Endodermal cell (in vitro differentiated cells): ENCODE results near the gene SAMD10. TPM values are rescaled to one million over a fixed set of nuclear protein-coding genes. Genes with fewer than 3 reads are reported as not detected.
"Not testable (repeated sequence)": the region's sequence is repeated elsewhere in the genome, so short reads cannot be mapped to it uniquely, and the experiment has no call there.

ENCODE experiments used
- DNase-seq: peaks from one replicate; pipeline ENCODE4 v3.0.0-alpha.2; 2017
- H3K27ac ChIP-seq: 2 replicates; pipeline ENCODE4 v1.5.1; 2013; ENCODE audit warnings: mild to moderate bottlenecking, low read depth, low read length, moderate library complexity
- H3K27me3 ChIP-seq: 2 replicates; pipeline ENCODE4 v1.6.1; 2013; ENCODE audit warnings: mild to moderate bottlenecking, low read length, moderate library complexity; ENCODE audit not compliant: insufficient read depth, control insufficient read depth, poor library complexity, severe bottlenecking
- H3K36me3 ChIP-seq: 2 replicates; pipeline ENCODE4 v1.7.0; 2013; ENCODE audit warnings: mild to moderate bottlenecking, low read length, moderate library complexity; ENCODE audit not compliant: control insufficient read depth, insufficient read depth
- H3K4me1 ChIP-seq: one replicate; pipeline ENCODE4 v1.7.0; 2013; ENCODE audit warnings: low read length; ENCODE audit not compliant: control insufficient read depth, insufficient read depth
- H3K4me3 ChIP-seq: 2 replicates; pipeline ENCODE4 v1.5.1; 2013; ENCODE audit warnings: mild to moderate bottlenecking, low read length, moderate library complexity
- H3K9ac ChIP-seq: 2 replicates; pipeline ENCODE4 v1.6.1; 2013; ENCODE audit warnings: mild to moderate bottlenecking, low read length, moderate library complexity; ENCODE audit not compliant: poor library complexity, severe bottlenecking; ENCODE audit errors: extremely low read depth
- H3K9me3 ChIP-seq: 2 replicates; pipeline ENCODE4 v1.6.1; 2013; ENCODE audit warnings: mild to moderate bottlenecking, low read length, moderate library complexity; ENCODE audit not compliant: control insufficient read depth
- H3K27ac Mint-ChIP-seq: 2 replicates; pipeline ENCODE4 v1.8.0; 2020; ENCODE audit warnings: mixed read lengths
- H3K27me3 Mint-ChIP-seq: 2 replicates; pipeline ENCODE4 v1.8.0; 2021; ENCODE audit warnings: mild to moderate bottlenecking, mixed read lengths; ENCODE audit not compliant: insufficient read depth
- H3K36me3 Mint-ChIP-seq: 2 replicates; pipeline ENCODE4 v1.8.0; 2020; ENCODE audit warnings: low read depth, mixed read lengths
- H3K4me1 Mint-ChIP-seq: 2 replicates; pipeline ENCODE4 v1.8.0; 2020; ENCODE audit warnings: mixed read lengths
- H3K4me3 Mint-ChIP-seq: 2 replicates; pipeline ENCODE4 v1.8.0; 2020; ENCODE audit warnings: mild to moderate bottlenecking, moderate library complexity, mixed read lengths
- H3K9me3 Mint-ChIP-seq: 2 replicates; pipeline ENCODE4 v1.8.0; 2020; ENCODE audit warnings: mild to moderate bottlenecking, mixed read lengths
- WGBS, 2 experiments: methylation state at CpG; one replicate each; pipeline versions ENCODE4 v1.1.5 to v1.1.7; 2013; ENCODE audit warnings: missing lambda C conversion rate in 2 of 2, mixed read lengths in 1 of 2; ENCODE audit not compliant: insufficient coverage in 1 of 2, insufficient read length in 1 of 2; 5-methylcytosine and 5-hydroxymethylcytosine counted together
- total RNA-seq, 2 donors: library from RNA; stranded (reverse); fragmentation: NEBNext Ultra II Directional in 1 of 2; extraction: Animal tissue kit (Norgen Biotek cat#: 25700) in 1 of 2; gene quantifications; 2 replicates in 1 of 2; 3 replicates in 1 of 2; pipeline ENCODE4 v1.2.1, GENCODE V29; 2021
- TF ChIP-seq, protein P1 (sequence below): fragments of 200-600 bp; sonication (generic); conservative IDR thresholded peaks from 2 replicates; pipeline ENCODE4 v1.5.0; 2021; ENCODE audit warnings: antibody characterized with exemption, mild to moderate bottlenecking

Gene SAMD10
- total RNA-seq, 2 donors from 2014 or later: 5.6 to 6.0 TPM

GRCh38 chr20:63932606-63933160, 46.8 kb downstream of the SAMD10 start:
- no peaks in the 10 kb centered on the region for H3K27me3 Mint-ChIP-seq
- Histone ChIP-seq H3K9me3 (no peaks in the 10 kb centered on the region), H3K27me3 (no peaks in the 10 kb centered on the region), H3K9ac (no peak overlapping the region), H3K36me3 (peaks cover 56% of the 10 kb centered on the region), H3K4me1 (no peaks in the 10 kb centered on the region), H3K4me3 (no peak overlapping the region), H3K27ac (no peak overlapping the region)
- H3K9me3 Mint-ChIP-seq: no peaks in the 10 kb centered on the region
- 95 to 99% methylated on average over 13 to 17 of the region's 17 CpGs for whole genome bisulfite sequencing, 2 experiments
- peak; percentile 53 for DNase-seq
- TF ChIP-seq, protein P1, sequence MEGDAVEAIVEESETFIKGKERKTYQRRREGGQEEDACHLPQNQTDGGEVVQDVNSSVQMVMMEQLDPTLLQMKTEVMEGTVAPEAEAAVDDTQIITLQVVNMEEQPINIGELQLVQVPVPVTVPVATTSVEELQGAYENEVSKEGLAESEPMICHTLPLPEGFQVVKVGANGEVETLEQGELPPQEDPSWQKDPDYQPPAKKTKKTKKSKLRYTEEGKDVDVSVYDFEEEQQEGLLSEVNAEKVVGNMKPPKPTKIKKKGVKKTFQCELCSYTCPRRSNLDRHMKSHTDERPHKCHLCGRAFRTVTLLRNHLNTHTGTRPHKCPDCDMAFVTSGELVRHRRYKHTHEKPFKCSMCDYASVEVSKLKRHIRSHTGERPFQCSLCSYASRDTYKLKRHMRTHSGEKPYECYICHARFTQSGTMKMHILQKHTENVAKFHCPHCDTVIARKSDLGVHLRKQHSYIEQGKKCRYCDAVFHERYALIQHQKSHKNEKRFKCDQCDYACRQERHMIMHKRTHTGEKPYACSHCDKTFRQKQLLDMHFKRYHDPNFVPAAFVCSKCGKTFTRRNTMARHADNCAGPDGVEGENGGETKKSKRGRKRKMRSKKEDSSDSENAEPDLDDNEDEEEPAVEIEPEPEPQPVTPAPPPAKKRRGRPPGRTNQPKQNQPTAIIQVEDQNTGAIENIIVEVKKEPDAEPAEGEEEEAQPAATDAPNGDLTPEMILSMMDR: no peak
- no peaks in the 10 kb centered on the region for H3K4me1 Mint-ChIP-seq
- no peak overlapping the region for H3K4me3 Mint-ChIP-seq
- no peak overlapping the region for H3K27ac Mint-ChIP-seq
- peaks cover 54% of the 10 kb centered on the region for H3K36me3 Mint-ChIP-seq

- Histone ChIP-seq H3K4me1 (peaks cover under 1% of the 10 kb centered on the region), H3K27ac (no peak overlapping the region), H3K9me3 (no peaks in the 10 kb centered on the region), H3K4me3 (no peak overlapping the region), H3K27me3 (no peaks in the 10 kb centered on the region), H3K9ac (no peak overlapping the region), H3K36me3 (peaks cover 56% of the 10 kb centered on the region)
- Mint-ChIP-seq H3K9me3 (no peaks in the 10 kb centered on the region), H3K27ac (no peak overlapping the region), H3K4me1 (peaks cover 7% of the 10 kb centered on the region), H3K27me3 (no peaks in the 10 kb centered on the region), H3K4me3 (no peak overlapping the region), H3K36me3 (peaks cover 61% of the 10 kb centered on the region)
- no peak for DNase-seq
- 96% methylated on average over 13 to 18 of the region's 19 CpGs for WGBS, 2 experiments
- TF ChIP-seq, protein P1: no peak
Observed at GRCh38 chr20:63931735-63932134, 47.7 kb downstream of the SAMD10 start.

- Mint-ChIP-seq H3K4me1 (peaks cover 13% of the 10 kb centered on the region), H3K9me3 (no peaks in the 10 kb centered on the region), H3K27ac (no peak overlapping the region), H3K27me3 (no peaks in the 10 kb centered on the region), H3K36me3 (peaks cover 64% of the 10 kb centered on the region), H3K4me3 (no peak overlapping the region)
- Histone ChIP-seq H3K27me3 (no peaks in the 10 kb centered on the region), H3K4me3 (no peak overlapping the region), H3K27ac (no peak overlapping the region), H3K36me3 (peaks cover 56% of the 10 kb centered on the region), H3K9me3 (no peaks in the 10 kb centered on the region), H3K9ac (no peak overlapping the region), H3K4me1 (peaks cover 4% of the 10 kb centered on the region)
- DNase-seq: no peak
- WGBS, 2 experiments: 95 to 98% methylated on average over 28 to 37 of the region's 37 CpGs
- TF ChIP-seq, protein P1: no peak
Observed at GRCh38 chr20:63930971-63931553, 48.4 kb downstream of the SAMD10 start.

DNA sequence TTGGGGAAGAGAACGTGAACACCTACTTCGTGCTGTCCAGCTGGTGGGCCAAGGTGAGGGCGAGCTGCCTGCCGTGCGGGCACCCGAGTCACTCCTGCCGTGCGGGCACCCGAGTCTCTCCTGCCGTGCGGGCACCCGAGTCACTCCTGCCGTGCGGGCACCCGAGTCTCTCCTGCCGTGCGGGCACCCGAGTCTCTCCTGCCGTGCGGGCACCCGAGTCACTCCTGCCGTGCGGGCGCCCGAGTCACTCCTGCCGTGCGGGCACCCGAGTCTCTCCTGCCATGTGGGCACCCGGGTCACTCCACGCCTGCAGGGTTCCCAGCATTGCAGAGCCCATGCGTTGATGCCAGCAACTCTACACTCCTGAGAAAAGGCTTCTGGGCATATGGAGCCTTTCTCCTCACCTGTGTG, 50.0 kb downstream of the SAMD10 start:
- H3K27me3 ChIP-seq, H3K27me3 Mint-ChIP-seq, H3K4me3 Mint-ChIP-seq, H3K4me3 ChIP-seq, H3K9ac ChIP-seq, H3K4me1 ChIP-seq, H3K9me3 ChIP-seq, H3K27ac ChIP-seq, DNase-seq, H3K27ac Mint-ChIP-seq, H3K9me3 Mint-ChIP-seq: not testable (repeated sequence)
- peaks cover 45% of the 10 kb centered on the region for H3K36me3 ChIP-seq
- H3K36me3 Mint-ChIP-seq: peaks cover 63% of the 10 kb centered on the region
- WGBS, 2 experiments: 99% methylated on average over 31 of the region's 31 CpGs
- peaks cover 13% of the 10 kb centered on the region for H3K4me1 Mint-ChIP-seq
